ENCODE data around the gene POU6F2.

POU6F2 gene

GRCh38 chr7:39365751-39366295, 388.1 kb downstream of the POU6F2 start:
- POLR2A ChIA-PET = no interaction called here
- H3K4me3 ChIP-seq (ENCODE audit: low read depth, low read length) = no peak overlapping the region
- no peak overlapping the region for H3K27ac ChIP-seq (ENCODE audit: extremely low read depth, low read depth, low read length)
- no peaks in the 10 kb centered on the region for H3K4me1 ChIP-seq (ENCODE audit: control insufficient read depth, insufficient read depth, low read length)
- TF ChIP-seq ZNF629 (tag by site-specific recombination; IDR thresholded peaks at IDR 0.05) (no peak), ZNF362 (tag by site-specific recombination; IDR thresholded peaks at IDR 0.05) (no peak), EGR2 (tag by site-specific recombination; IDR thresholded peaks at IDR 0.05; ENCODE audit: low read depth) (no peak), ZNF513 (tag by site-specific recombination; IDR thresholded peaks at IDR 0.05) (no peak), ZNF624 (tag by site-specific recombination; IDR thresholded peaks at IDR 0.05) (no peak), AEBP2 (tag by site-specific recombination; IDR thresholded peaks at IDR 0.05; ENCODE audit: borderline replicate concordance) (no peak), ZNF747 (tag by site-specific recombination; IDR thresholded peaks at IDR 0.05) (no peak)
- H3K9me3 ChIP-seq (ENCODE audit: control insufficient read depth, insufficient read depth, low read depth, low read length) = no peaks in the 10 kb centered on the region
- no peaks in the 10 kb centered on the region for H3K36me3 ChIP-seq (ENCODE audit: control insufficient read depth in 2 of 2, insufficient read depth in 1 of 2, low read length in 2 of 2)
- CTCF ChIA-PET = interaction anchor here (0.7 kb wide), 1 partner anchor 932 kb away, joined by 3 read pairs; no protein-coding TSS in a partner anchor

GRCh38 chr7:39367451-39367850, 389.7 kb downstream of the POU6F2 start:
- Histone ChIP-seq H3K9me3 (ENCODE audit: control insufficient read depth, insufficient read depth, low read depth, low read length) (no peaks in the 10 kb centered on the region), H3K4me1 (ENCODE audit: control insufficient read depth, insufficient read depth, low read length) (no peaks in the 10 kb centered on the region), H3K36me3 (ENCODE audit: control insufficient read depth in 2 of 2, insufficient read depth in 1 of 2, low read length in 2 of 2) (no peaks in the 10 kb centered on the region), H3K4me3 (ENCODE audit: low read depth, low read length) (no peak overlapping the region), H3K27ac (ENCODE audit: extremely low read depth, low read depth, low read length) (no peak overlapping the region)
- CTCF ChIA-PET = interaction anchor here (0.7 kb wide), 1 partner anchor 86 kb away, joined by 3 read pairs; no protein-coding TSS in a partner anchor
- POLR2A ChIA-PET = no interaction called here
- TF ChIP-seq ZNF23 (tag by site-specific recombination; IDR thresholded peaks at IDR 0.05; ENCODE audit: borderline replicate concordance) (no peak), PRDM6 (tag by site-specific recombination; IDR thresholded peaks at IDR 0.05) (no peak), ZNF521 (tag by site-specific recombination; IDR thresholded peaks at IDR 0.05) (no peak), ZFP41 (tag by site-specific recombination; IDR thresholded peaks at IDR 0.05; ENCODE audit: borderline replicate concordance) (no peak)

- no peaks in the 10 kb centered on the region for H3K36me3 ChIP-seq (ENCODE audit: control insufficient read depth in 2 of 2, insufficient read depth in 1 of 2, low read length in 2 of 2)
- no peak overlapping the region for H3K27ac ChIP-seq (ENCODE audit: extremely low read depth, low read depth, low read length)
- H3K4me1 ChIP-seq (ENCODE audit: control insufficient read depth, insufficient read depth, low read length) = no peaks in the 10 kb centered on the region
- ChIA-PET CTCF (interaction anchor here (0.7 kb wide), 1 partner anchor 86 kb away, joined by 3 read pairs; no protein-coding TSS in a partner anchor), POLR2A (no interaction called here)
- H3K4me3 ChIP-seq (ENCODE audit: low read depth, low read length) = no peak overlapping the region
- TF ChIP-seq PRDM1 (tag by site-specific recombination; IDR thresholded peaks at IDR 0.05) (0 out of 2 replicates have a peak, but pooled peaks have one; percentile 22), ZNF223 (tag by site-specific recombination; IDR thresholded peaks at IDR 0.05) (no peak)
- no peaks in the 10 kb centered on the region for H3K9me3 ChIP-seq (ENCODE audit: control insufficient read depth, insufficient read depth, low read depth, low read length)
These were observed 390.2 kb downstream of the POU6F2 start for GRCh38 chr7:39367943-39368342.

Measured in HEK293 (cell line).